NCI-H2029 treated with DMSO at 0.1 percent for 48 hours (cell line): Measurements from ENCODE around the gene CPA2.
"Not testable (repeated sequence)": the region's sequence is repeated elsewhere in the genome, so short reads cannot be mapped to it uniquely, and the experiment has no call there.

Experiments used
- DNase-seq: peaks from one replicate; lab custom pipeline; 2025; lab: John Stamatoyannopoulos, UW

Gene CPA2

GRCh38 chr7:130314305-130314704, 47.6 kb downstream of the CPA2 start:
- DNase-seq = no peak

- DNase-seq = no peak
Observed at GRCh38 chr7:130319541-130319940, 52.9 kb downstream of the CPA2 start.

- DNase-seq = not testable (repeated sequence)
Observed at GRCh38 chr7:130321542-130322229, 55.0 kb downstream of the CPA2 start.

- DNase-seq = no peak
Observed at GRCh38 chr7:130322615-130323014, 56.0 kb downstream of the CPA2 start.

GRCh38 chr7:130324306-130324943, 57.8 kb downstream of the CPA2 start:
- DNase-seq = no peak

- DNase-seq = no peak
Observed at GRCh38 chr7:130329681-130330080, 63.0 kb downstream of the CPA2 start.

- DNase-seq = no peak
Observed at GRCh38 chr7:130332259-130333053, 65.8 kb downstream of the CPA2 start.

- no peak for DNase-seq
Observed at GRCh38 chr7:130333832-130334231, 67.2 kb downstream of the CPA2 start.

GRCh38 chr7:130334274-130334673, 67.6 kb downstream of the CPA2 start:
- DNase-seq = no peak

- DNase-seq = no peak
Observed at GRCh38 chr7:130337410-130337971, 70.8 kb downstream of the CPA2 start.

GRCh38 chr7:130338233-130338632, 71.6 kb downstream of the CPA2 start:
- DNase-seq = no peak
